HG02588 (cell line): ENCODE results near the gene VPS35L.
"Not testable (repeated sequence)": the region's sequence is repeated elsewhere in the genome, so short reads cannot be mapped to it uniquely, and the experiment has no call there.

ENCODE experiments used
- ATAC-seq: cut with Tn5 transposase; IDR thresholded peaks from one replicate; pipeline ENCODE4 v1.9.1; 2021; ENCODE audit warnings: mild to moderate bottlenecking, moderate library complexity; ENCODE audit not compliant: unreplicated experiment

Gene VPS35L

DNA sequence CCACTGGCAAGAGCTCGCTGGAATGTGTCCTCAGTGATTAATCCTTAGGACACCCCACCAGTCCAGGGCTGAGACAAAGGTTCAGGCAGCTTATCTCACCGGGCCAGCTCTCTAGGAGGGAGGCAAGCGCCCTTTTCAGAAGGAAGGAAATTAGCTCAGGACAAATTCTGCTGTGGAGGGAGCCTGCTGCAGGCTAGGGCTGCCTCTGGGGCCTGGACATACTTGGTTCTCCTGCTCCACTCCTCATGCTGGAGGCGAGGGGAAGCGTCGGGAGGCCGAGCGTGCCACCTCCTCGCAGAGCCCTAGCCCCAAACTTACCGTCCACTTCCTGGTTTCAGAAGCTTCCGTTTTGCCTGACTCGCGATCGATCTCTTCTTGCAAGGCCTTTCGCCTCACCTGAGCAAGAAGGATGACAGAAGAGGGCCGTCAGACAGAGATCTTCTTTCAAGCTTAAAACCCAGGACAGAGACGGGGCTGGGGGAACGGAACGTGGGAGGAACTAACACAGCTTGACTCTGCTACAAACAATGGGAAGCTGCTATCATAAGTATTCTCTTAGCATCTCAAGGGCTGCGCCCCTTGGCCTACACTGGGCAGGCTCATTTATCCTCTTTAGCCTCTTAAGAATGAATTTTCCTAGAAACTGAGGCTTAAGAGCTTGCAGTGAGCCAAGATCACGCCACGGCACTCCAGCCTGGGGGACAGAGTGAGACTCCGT is 154.8 kb downstream of the VPS35L start:
- ATAC-seq = no peak

GRCh38 chr16:19710991-19711545 is 155.6 kb downstream of the VPS35L start:
- ATAC-seq = no peak

- ATAC-seq = no peak
Observed at GRCh38 chr16:19711643-19712042, 156.1 kb downstream of the VPS35L start.

- no peak for ATAC-seq
Observed at GRCh38 chr16:19712418-19713058, 157.0 kb downstream of the VPS35L start.

DNA sequence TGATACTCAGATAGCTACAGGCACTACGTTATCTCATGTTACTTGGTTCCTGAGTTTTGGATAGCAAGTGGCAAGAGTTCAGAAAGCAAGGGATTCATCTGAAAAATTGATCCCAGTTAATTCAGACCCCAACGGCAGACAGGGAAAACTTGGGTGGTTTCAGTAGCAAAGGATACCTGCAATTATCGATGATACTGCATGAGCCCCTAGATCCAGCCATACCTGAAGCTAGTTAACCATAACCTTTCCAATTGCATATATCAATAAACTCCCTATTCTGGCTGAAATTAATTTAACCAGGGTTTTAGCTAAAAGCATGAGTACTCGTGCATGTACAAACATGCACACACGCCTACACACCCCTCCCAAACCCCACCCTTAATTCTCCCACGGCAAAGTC is 158.2 kb downstream of the VPS35L start:
- ATAC-seq = no peak

DNA sequence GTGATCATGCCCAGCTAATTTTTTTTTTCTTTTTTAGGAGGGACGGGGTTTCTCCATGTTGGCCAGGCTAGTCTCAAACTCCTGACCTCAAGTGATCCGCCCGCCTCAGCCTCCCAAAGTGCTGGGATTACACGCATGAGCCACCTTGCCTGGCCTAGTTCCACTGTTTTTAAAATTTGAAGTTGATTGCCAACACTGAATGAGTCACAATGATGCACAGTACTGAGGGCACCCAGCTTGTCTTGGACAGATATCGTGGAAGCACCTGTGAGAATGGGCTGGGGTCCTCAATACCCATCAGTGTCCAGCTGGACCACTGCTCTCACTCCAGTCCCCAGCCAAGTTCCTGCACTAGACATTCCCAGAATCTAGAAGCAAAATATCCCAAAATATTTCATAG is 160.1 kb downstream of the VPS35L start:
- ATAC-seq = no peak

- ATAC-seq = no peak
Observed at GRCh38 chr16:19716183-19716582, 160.7 kb downstream of the VPS35L start.

DNA sequence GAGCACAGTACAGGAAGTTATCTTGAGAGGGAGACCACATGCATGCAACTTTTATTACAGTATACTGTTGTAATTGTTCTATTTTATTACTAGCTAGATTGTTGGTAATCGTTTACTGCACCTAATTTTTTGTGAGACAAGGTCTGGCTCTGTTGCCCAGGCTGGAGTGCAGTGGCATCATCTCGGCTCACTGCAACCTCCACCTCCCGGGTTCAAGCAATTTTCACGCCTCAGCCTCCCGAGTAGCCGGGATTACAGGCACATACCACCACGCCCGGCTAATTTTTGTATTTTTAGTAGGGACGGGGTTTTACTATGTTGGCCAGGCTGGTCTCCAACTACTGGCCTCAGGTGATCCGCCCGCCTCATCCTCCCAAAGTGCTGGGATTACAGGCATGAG is 161.2 kb downstream of the VPS35L start:
- not testable (repeated sequence) for ATAC-seq

DNA sequence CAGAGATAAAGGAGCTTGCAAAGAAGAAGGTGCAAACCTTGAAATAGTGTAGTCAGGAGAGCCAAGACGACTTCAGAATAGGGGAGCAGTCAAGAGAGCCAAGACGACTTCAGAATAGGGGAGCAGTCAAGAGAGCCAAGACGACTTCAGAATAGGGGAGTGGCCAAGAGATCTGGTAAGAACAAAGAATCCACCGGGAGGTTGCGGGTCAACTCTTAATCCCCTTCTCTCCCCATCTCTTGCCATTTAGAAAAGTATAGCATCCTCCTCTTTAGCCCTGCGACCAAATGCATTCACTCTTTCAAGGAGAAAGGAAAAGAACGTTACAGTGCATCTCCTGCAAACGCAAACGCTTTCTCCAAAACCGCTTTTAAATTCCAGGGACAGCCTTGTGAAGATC is 161.8 kb downstream of the VPS35L start:
- ATAC-seq = no peak

DNA sequence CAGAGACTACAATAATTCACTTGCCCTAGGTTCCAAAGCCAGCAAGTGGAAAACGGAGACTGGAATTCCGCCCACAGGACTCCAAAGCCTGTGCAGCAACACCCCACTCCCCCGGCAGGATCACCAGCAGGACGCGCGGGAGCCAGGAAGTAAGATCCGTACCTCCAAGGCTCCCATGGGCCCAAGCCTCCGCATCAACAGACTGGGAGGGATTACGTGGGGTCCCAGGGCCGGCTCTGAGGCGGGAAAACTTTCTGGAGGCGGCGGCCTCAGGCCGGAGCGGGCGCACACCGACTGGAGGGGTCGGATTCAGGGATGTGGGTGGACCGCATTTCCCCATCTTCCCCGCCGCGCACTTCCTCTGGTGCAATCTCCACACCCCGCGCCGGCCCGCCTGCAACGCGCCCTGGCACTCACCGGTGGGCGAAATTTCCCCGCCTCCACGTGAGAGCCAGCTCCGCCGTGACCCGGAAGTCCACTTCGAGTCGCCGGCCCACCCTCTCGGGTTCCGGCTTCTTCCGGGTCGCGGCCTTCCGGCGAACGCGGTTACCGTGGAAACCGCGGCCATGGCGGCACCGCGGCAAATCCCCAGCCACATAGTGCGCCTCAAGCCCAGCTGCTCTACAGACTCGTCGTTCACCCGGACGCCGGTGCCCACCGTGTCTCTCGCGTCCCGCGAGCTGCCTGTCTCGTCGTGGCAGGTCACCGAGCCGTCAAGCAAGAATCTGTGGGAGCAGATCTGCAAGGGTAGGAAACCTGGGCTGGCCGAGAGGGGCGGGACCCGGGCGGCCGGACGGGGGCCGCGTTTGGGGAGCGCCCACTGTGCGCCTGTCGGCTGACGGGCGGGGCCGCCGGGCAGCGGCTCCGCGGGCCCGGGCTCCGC is 162.5 kb downstream of the VPS35L start, which contains the start of the genes IQCK and KNOP1:
Gene IQCK, plus strand, starts transcription at position 531 of the 883 bp plus-strand sequence. Its CDS starts 36 bp downstream, at position 567.
Gene KNOP1, minus strand, starts transcription at position 487 of the 883 bp plus-strand sequence. CDS start 3,192 bp downstream, outside the sequence.
- ATAC-seq = peak; percentile 94

DNA sequence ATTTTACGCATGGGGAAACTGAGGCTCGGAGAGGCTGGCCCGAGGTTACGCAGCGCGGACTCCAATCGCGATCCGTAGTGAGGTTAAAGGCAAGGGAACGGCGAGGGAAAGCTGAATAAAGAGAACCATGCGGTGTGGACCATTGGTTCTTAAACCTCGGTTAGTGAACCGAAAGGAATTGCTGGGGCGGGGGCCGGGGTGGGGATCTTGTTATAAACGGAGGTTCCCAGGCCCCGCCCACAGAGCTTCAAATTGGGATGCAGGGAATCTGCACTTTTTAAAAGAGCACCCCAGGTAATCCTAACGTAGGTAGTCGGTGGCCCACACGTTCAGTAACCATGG is 163.1 kb downstream of the VPS35L start:
- no peak for ATAC-seq

DNA sequence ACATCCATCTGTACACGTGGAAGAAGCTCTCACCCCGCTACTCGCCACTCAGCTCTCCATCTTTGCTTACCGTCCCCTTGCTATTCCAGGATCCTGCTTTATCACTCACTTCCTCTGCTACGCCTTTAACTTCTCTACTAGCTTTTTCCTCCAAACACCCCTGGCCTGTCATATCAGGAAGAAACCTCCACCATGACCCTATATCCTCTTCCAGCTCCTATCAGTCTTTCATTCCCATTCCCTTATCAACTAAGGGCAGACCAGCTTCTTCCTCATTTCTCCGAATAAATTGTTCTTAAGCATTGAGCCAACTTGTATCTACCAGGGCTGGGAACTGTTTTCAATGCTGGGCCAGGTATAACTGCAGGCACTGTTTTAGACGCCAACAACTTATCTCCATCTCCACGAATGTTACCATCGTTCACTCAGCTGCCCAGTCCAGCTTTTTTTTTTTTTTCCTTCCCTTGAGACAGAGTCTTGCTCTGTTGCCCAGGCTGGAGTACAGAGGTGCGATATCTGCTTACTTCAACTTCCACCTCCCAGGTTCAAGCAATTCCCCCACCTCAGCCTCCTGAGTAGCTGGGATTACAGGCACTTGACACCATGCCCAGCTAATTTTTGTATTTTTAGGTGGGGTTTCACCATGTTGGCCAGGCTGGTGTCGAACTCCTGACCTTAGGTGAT is 166.9 kb downstream of the VPS35L start:
- ATAC-seq = no peak

GRCh38 chr16:19722981-19723380 is 167.5 kb downstream of the VPS35L start:
- ATAC-seq = no peak

DNA sequence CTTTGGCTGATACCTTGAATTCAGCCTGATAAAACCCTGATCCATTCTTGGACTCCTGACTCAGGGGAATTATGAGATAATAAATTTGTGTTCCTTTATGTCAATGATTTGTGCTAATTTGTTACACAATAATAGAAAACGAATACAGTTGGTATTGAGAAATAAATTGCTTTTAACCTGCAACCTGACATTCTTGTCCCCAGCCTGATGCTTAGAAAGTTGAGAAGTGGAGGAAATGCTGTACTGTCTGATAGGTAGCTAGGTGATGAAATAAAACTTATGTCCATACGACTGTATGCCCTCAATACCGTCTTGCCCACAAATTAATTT is 173.1 kb downstream of the VPS35L start:
- no peak for ATAC-seq

DNA sequence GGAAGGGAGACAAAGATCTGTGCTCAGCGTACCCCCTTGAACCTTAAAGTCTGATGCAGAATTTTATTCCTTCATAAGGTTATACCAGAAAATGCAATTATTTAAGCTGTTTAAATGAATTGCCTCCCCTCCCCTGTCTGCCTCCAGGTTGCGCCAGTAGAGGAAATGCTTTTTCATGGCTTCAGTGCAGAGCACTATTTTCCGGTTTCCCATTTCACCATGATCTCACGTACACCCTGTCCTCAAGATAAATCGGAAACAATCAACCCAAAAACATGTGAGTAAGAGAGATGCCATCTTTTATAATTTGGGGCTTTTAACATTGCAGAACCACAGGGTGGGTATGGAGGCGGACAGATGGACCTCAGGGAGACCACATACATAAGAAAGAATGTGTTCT is 178.0 kb downstream of the VPS35L start:
- no peak for ATAC-seq

- no peak for ATAC-seq
Observed at GRCh38 chr16:19735074-19735867, 179.8 kb downstream of the VPS35L start.

- ATAC-seq = no peak
Observed at GRCh38 chr16:19737306-19738038, 182.0 kb downstream of the VPS35L start.

DNA sequence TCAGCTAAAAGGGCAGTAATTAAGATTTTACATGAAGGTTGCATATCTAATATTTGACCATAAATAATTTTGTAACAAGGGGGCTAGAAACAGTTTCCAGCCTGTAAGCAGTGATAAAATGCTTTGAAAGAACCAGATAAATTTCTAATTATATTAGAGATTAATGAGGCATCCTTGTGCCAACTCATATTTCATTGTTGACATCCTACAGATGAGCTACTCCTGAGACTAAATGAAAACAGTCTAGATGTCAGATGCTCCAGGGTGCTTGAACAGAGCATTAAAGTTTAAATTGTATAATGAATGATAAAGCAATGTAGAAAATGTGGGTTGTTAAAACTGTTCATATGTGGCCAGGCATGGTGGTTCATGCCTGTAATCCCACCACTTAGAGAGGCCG is 185.9 kb downstream of the VPS35L start:
- no peak for ATAC-seq

DNA sequence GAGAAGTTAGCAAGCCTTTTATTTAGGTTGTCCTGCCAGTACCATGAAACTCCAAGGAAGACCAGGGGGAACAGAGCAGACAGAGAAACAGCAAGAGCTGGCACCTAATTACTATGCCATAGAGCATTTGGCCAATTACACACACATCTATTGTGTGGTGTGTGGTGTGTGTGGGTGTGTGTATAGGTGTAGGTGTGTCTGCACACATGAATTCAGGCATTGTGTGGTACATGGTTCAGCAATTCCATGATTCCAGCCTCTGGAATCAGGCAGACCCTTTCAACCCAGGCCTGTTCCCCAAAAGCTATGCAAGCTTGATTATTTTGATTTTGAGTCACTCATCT is 188.3 kb downstream of the VPS35L start:
- no peak for ATAC-seq
